NCI-H460 (cell line): ENCODE results near the gene MAPK12. TPM values are rescaled to one million over a fixed set of nuclear protein-coding genes. Genes with fewer than 3 reads are reported as not detected.
"Not testable (repeated sequence)": the region's sequence is repeated elsewhere in the genome, so short reads cannot be mapped to it uniquely, and the experiment has no call there.

ENCODE experiments used
- DNase-seq: peaks from one replicate; pipeline ENCODE4 v3.0.0-alpha.2; 2016; ENCODE audit warnings: low read depth; ENCODE audit errors: extremely low read depth
- total RNA-seq: library from RNA; depleted of rRNA; stranded (reverse); fragments of >200 nt; shearing (Covaris generic); gene quantifications from 2 replicates; pipeline ENCODE4 v1.2.3, GENCODE V29; 2014

MAPK12 gene
- total RNA-seq, 1 experiment from 2014 or later: 24.9 TPM

DNA sequence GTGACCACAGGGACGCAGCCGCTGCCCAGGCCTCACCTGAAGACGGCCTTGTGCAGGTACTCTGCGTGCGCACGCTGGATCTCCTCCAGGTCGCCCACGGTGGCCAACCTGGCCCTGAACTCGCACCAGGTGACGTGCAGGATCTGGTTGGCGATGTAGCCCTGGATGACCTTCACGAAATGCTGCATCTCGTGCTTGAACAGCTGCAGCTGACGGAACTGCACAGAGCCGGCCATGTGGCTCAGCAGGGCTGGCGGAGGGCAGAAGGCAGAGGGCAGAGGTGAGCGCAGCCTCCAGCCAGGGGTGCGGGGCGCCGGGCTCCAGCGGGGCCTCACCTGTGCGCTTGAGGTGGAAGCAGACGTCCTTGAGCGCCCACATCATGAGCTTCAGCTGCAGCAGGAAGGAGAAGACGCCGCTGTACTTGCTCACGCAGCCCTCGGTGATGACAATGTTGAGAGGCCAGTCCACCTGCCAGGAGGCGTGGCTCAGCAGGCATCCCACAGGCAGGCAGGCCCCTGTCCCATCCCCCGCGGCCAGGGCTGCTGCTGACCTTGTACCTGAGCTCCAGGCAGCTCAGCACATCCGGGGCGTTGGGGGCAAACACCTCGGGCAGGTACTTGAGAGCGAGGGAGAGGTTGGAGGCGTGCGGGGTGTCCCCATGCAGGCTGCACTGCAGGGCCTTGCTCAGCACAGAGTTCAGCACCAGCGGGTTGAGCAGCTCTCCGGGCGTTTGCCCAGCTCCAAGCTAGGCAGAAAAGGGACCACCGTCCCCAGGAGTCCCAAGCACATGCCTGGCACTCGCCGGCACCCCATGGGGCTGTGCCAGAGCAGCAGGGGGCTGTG is 43.1 kb downstream of the MAPK12 start:
- no peak for DNase-seq

DNA sequence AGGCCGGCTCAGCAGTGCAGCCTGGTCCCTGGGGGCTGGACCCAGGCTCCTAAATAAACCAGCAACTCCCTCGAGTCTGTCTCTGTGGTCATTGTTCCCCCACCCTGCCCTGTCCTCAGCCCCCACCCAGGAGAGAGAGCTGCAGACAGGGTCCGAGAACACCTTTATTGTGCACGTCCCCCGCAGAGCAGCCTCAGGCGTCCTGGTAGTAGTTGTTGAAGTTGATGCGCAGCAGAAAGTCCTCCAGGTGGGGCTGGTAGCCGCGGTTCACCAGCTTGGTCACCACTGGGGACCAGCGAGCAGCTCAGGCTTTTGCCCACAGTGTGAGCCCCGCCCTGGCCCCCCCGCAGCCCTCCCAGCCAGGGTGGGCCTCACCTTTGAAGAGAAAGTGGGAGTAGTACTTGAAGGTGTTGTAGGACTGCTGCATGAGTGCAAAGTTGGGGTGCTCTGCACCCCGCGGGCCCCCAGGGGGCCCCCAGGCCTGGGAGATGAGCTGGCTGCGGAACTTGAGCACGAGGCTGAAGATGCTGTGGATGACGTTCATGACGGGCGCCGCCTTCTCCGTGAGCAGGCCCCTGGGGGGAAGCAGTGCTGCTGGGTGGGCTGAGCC is 43.8 kb downstream of the MAPK12 start:
- DNase-seq: no peak

GRCh38 chr22:50216684-50217520 is 44.6 kb downstream of the MAPK12 start:
- DNase-seq: no peak

GRCh38 chr22:50216055-50216683 is 45.3 kb downstream of the MAPK12 start:
- no peak for DNase-seq

DNA sequence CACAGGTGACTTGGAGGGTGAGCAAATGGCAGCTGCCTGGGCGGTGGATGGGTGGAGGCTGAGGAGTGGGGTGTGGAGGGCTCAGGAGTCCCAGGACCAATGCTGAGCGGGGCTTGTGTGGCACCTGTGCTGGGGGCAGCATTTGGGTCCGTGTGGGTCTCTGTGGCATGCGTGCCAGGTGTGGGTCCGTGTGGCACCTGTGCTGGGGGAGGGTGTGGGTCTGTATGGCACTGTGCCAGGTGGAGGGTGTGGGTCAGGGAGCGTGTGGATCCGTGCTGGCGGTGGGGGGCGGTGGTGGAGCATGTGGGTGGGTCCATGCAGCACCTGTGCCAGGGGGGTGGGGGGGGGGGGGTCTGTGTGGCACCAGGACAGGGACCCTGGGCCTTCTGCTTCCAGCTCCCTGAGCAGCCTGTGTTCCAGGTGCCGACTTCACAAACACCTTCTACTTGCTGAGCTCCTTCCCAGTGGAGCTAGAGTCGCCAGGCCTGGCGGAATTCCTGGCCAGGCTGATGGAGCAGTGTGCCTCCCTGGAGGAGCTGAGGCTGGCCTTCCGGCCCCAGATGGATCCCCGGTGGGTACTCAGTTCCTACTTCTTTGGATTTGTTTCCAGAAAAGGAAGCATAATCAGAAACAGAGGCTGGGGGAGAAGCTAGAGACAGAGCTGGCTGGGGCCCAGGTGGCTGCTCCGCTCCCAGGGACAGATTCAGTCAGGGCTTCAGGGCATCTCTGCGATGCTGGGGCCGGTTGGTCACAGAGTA is 46.0 kb downstream of the MAPK12 start:
- no peak for DNase-seq

- no peak for DNase-seq
These were observed 48.2 kb downstream of the MAPK12 start for GRCh38 chr22:50213263-50213662.

- DNase-seq: no peak
These were observed 50.3 kb downstream of the MAPK12 start for GRCh38 chr22:50211147-50211546.

DNA sequence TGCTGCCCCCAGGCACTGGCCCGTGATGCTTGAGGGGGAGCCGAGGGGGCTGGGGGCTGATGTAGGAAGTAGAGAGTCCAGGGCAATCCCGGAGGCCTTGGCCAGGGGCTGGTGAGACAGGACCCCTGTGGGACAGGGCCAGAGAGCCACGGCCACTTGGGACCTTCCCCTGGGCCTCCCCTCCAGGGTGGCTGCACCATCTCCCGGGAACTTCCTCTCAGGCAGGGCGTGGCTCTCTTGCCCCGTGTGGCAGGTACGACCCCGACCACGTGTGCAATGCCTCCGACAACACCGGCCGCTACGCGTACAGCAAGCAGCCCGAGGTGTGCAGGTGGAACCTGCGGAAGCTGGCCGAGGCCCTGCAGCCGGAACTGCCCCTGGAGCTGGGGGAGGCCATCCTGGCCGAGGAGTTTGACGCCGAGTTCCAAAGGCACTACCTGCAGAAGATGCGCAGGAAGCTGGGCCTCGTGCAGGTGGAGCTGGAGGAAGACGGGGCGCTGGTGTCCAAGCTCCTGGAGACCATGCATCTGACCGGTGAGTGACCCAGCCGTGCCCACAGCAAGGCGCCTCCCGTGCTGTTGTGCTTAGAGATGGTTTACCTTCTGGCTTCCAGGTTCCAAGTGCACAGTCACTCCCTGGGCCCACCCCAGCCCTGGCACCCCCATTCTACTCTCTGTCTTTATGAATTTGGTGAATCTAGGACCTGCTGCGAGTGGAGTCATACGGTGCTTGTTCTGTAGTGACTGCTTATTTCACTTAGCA is 50.9 kb downstream of the MAPK12 start:
- DNase-seq: no peak

- DNase-seq: peak; percentile 61
These were observed 51.6 kb downstream of the MAPK12 start for GRCh38 chr22:50209893-50210292.

GRCh38 chr22:50208939-50209892 is 52.3 kb downstream of the MAPK12 start:
- DNase-seq: no peak

DNA sequence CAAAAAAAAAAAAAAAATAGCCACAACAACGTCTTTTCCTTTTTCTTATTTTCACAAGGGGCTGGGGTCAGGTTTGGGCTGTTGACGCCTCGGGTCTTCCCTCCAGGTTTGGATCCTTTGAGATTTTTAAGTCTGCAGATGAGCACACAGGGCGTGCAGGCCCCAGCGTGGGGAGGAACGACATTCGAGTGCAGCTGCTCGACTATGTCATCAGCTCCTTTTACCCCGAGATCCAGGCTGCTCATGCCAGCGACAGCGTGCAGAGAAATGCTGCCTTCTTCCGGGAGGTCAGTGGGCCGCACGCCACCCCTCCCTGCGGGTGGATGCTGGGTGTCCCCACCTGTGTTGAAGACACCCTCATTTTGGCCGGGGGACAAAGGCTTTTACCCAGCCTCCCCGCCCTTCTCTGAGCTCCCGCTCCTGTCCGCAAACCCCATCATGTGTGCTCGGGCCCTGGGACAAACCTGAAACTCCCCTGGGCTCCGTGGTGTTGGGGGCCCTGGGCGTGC is 53.0 kb downstream of the MAPK12 start:
- DNase-seq: no peak

GRCh38 chr22:50207383-50208140 is 53.9 kb downstream of the MAPK12 start:
- DNase-seq: no peak

GRCh38 chr22:50206599-50206998 is 54.9 kb downstream of the MAPK12 start:
- no peak for DNase-seq

DNA sequence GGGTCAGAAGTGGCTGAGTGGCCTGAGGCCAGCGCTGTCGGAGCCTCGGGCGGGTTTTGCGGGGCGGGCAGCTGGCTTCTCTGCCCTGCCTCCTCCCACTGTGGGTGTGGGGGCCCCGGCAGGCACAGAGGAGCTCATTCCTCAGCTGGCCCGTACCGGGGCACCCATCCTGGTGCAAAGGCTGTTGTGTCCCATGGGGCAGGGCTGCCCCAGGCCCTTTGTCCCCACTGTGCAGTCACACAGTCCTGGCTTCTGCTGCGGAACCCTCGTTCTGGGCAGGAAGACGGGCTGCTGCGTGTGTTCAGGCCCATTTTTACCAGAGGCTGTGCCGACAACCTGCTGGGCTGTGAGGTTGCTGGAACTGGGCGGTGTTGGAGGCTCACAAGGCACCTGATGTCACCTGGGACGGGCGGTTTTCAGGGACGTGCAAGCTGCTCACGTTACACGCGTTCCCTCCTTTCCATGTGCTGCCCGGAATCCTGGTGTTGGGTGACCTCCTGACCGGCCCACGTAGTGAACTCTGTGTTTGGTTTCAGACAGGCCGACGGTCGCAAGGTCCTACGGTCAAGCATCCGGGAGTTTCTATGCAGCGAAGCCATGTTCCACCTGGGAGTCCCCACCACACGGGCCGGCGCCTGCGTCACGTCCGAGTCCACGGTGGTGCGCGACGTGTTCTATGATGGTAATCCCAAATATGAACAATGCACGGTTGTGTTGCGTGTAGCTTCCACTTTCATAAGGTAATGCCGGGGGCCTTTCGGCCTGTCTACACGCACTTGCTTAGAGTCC is 55.5 kb downstream of the MAPK12 start:
- no peak for DNase-seq

- not testable (repeated sequence) for DNase-seq
These were observed 56.5 kb downstream of the MAPK12 start for GRCh38 chr22:50204998-50205397.

- DNase-seq: no peak
These were observed 56.9 kb downstream of the MAPK12 start for GRCh38 chr22:50204571-50204970.
